ENCODE results near the gene SERTAD4. TPM values are rescaled to one million over a fixed set of nuclear protein-coding genes. Genes with fewer than 3 reads are reported as not detected.

SERTAD4 gene
- total RNA-seq, 2 experiments from 2014 or later: not detected

- CTCF ChIA-PET: interaction anchor here (1.4 kb wide), 2 partner anchors 12 to 90 kb away, joined by 4 to 5 read pairs; no protein-coding TSS in a partner anchor
- H3K27me3 Mint-ChIP-seq: peaks cover 49% of the 10 kb centered on the region
Measured at GRCh38 chr1:210233495-210234328, 1.1 kb downstream of the SERTAD4 start.

GRCh38 chr1:210234329-210234757 is 1.7 kb downstream of the SERTAD4 start:
- ChIA-PET POLR2A (interaction anchor here (0.7 kb wide), 1 partner anchor 103 kb away, joined by 3 read pairs; no protein-coding TSS in a partner anchor), CTCF (interaction anchor here (1.4 kb wide), 2 partner anchors 11 to 90 kb away, joined by 4 to 5 read pairs; no protein-coding TSS in a partner anchor)
- intact Hi-C loops (cut with micrococcal nuclease): no loop called here
- H3K4me3 Mint-ChIP-seq: no peak overlapping the region
- TF ChIP-seq CTCF (IDR thresholded peaks at IDR 0.05): no peak
- H3K4me1 Mint-ChIP-seq (ENCODE audit: low read depth): peaks cover 8% of the 10 kb centered on the region
- H3K36me3 Mint-ChIP-seq (ENCODE audit: low read depth): no peaks in the 10 kb centered on the region
- peak; percentile 19 for DNase-seq
- no peaks in the 10 kb centered on the region for H3K9me3 Mint-ChIP-seq
- ATAC-seq: peak; percentile 29
- H3K27ac Mint-ChIP-seq: no peak overlapping the region
- H3K27me3 Mint-ChIP-seq: peaks cover 49% of the 10 kb centered on the region

More at GRCh38 chr1:210233495-210234328, 1.1 kb downstream of the SERTAD4 start:
- Mint-ChIP-seq H3K4me1 (ENCODE audit: low read depth) (peaks cover 8% of the 10 kb centered on the region), H3K9me3 (no peaks in the 10 kb centered on the region), H3K27ac (no peak overlapping the region), H3K4me3 (no peak overlapping the region), H3K36me3 (ENCODE audit: low read depth) (no peaks in the 10 kb centered on the region)
- intact Hi-C loops (cut with micrococcal nuclease): no loop called here
- ATAC-seq (peak; percentile 59), DNase-seq (peak; percentile 64)
- POLR2A ChIA-PET: interaction anchor here (0.7 kb wide), 2 partner anchors 18 to 102 kb away, joined by 3 read pairs; no protein-coding TSS in a partner anchor
- no peak for TF ChIP-seq CTCF (IDR thresholded peaks at IDR 0.05)

- intact Hi-C loops (cut with micrococcal nuclease): no loop called here
- ChIA-PET POLR2A (no interaction called here), CTCF (no interaction called here)
- no peak overlapping the region for H3K27ac Mint-ChIP-seq
- H3K9me3 Mint-ChIP-seq: no peaks in the 10 kb centered on the region
- H3K4me1 Mint-ChIP-seq (ENCODE audit: low read depth): peaks cover 8% of the 10 kb centered on the region
- no peaks in the 10 kb centered on the region for H3K36me3 Mint-ChIP-seq (ENCODE audit: low read depth)
- H3K4me3 Mint-ChIP-seq: no peak overlapping the region
- H3K27me3 Mint-ChIP-seq: peaks cover 55% of the 10 kb centered on the region
- DNase-seq (no peak), ATAC-seq (no peak)
- no peak for TF ChIP-seq CTCF (IDR thresholded peaks at IDR 0.05)
Measured at GRCh38 chr1:210235363-210236053, 2.9 kb downstream of the SERTAD4 start.

GRCh38 chr1:210236386-210236839 is 3.8 kb downstream of the SERTAD4 start:
- no peak overlapping the region for H3K4me3 Mint-ChIP-seq
- TF ChIP-seq CTCF (IDR thresholded peaks at IDR 0.05): no peak
- H3K4me1 Mint-ChIP-seq (ENCODE audit: low read depth): peaks cover 8% of the 10 kb centered on the region
- ChIA-PET CTCF (no interaction called here), POLR2A (no interaction called here)
- no peaks in the 10 kb centered on the region for H3K9me3 Mint-ChIP-seq
- no peak for DNase-seq
- no peak overlapping the region for H3K27ac Mint-ChIP-seq
- H3K27me3 Mint-ChIP-seq: peaks cover 52% of the 10 kb centered on the region
- intact Hi-C loops (cut with micrococcal nuclease): no loop called here
- H3K36me3 Mint-ChIP-seq (ENCODE audit: low read depth): no peaks in the 10 kb centered on the region
- ATAC-seq: no peak

All from activated CD8-positive, alpha-beta T cell treated with anti-CD3 and anti-CD28 coated beads for 36 hours (primary cell).